Measurements from ENCODE around the gene BNC2.

The BNC2 gene

DNA sequence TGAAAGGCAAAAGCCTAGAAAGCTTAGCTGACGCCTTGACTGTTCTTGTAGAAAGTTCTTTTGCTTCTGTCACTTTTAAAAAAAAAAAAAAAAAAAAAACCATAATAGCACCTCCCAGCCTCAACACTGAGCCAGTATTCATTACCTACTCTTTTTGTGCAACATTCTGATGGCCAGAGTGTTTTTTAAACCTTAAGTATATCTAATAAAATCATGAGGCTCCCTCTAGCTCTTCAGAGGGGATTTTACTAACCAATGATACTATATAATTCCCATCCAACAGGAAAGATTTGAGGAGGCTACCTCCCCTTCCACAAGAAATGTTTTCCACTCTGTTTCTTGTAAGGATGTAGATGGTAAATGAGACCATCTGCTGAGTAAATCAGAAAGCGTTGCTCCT is 3.9 kb downstream of the BNC2 start:
- no peak overlapping the region for H4K91ac ChIP-seq (ENCODE audit: low read depth, low read length, poor library complexity)
- H3K23ac ChIP-seq (ENCODE audit: low read depth, low read length, poor library complexity): no peak overlapping the region
- no peak overlapping the region for H3K9ac ChIP-seq (ENCODE audit: low read depth, low read length, poor library complexity)
- no peak overlapping the region for H3K14ac ChIP-seq (ENCODE audit: low read length)
- H3K79me1 ChIP-seq (ENCODE audit: low read depth, low read length): no peaks in the 10 kb centered on the region
- H3K18ac ChIP-seq (ENCODE audit: low read length): no peak overlapping the region
- no peak overlapping the region for H3K4ac ChIP-seq (ENCODE audit: low read length)
- no peak for DNase-seq (ENCODE audit: low spot score)
- H3K36me3 ChIP-seq (replicated peaks in 1 of 2; ENCODE audit: control insufficient read depth in 2 of 2, insufficient read depth in 2 of 2, low read length in 2 of 2): no peaks in the 10 kb centered on the region
- no CpG with 5 or more reads among the region's 2 CpGs for WGBS, 2 donors (ENCODE audit: extremely low coverage in 2 of 2, insufficient read length in 2 of 2, insufficient replicate concordance in 1 of 2)
- no peak overlapping the region for H2BK15ac ChIP-seq (ENCODE audit: low read length)
- no peak overlapping the region for H2AK5ac ChIP-seq (ENCODE audit: low read depth, low read length)
- H2BK5ac ChIP-seq (ENCODE audit: low read length): no peak overlapping the region
- no peak overlapping the region for H2AFZ ChIP-seq (ENCODE audit: low read length)
- H2BK120ac ChIP-seq (ENCODE audit: low read depth, low read length): no peak overlapping the region
- peaks cover 2 to 18% of the 10 kb centered on the region in 2 donors for H3K4me1 ChIP-seq (ENCODE audit: control insufficient read depth in 2 of 2, insufficient read depth in 1 of 2, low read depth in 1 of 2, low read length in 2 of 2)
- H3K4me2 ChIP-seq (ENCODE audit: insufficient read depth, low read length, poor library complexity, severe bottlenecking): no peak overlapping the region
- H3K27ac ChIP-seq (replicated peaks; ENCODE audit: low read length): no peak overlapping the region
- no peak overlapping the region for H3K4me3 ChIP-seq (ENCODE audit: low read length in 2 of 2)
- peaks cover 0 to 74% (median 17%) of the 10 kb centered on the region in 3 experiments for H3K27me3 ChIP-seq (ENCODE audit: control insufficient read depth in 3 of 3, insufficient read depth in 3 of 3, low read depth in 1 of 3, low read length in 3 of 3)
- no peak overlapping the region for H2BK12ac ChIP-seq (ENCODE audit: low read length)
- no peaks in the 10 kb centered on the region for H3K9me3 ChIP-seq (replicated peaks in 1 of 2; ENCODE audit: control insufficient read depth in 2 of 2, insufficient read depth in 1 of 2, low read depth in 1 of 2, low read length in 2 of 2)
- H4K8ac ChIP-seq (ENCODE audit: low read depth, low read length): no peak overlapping the region

DNA sequence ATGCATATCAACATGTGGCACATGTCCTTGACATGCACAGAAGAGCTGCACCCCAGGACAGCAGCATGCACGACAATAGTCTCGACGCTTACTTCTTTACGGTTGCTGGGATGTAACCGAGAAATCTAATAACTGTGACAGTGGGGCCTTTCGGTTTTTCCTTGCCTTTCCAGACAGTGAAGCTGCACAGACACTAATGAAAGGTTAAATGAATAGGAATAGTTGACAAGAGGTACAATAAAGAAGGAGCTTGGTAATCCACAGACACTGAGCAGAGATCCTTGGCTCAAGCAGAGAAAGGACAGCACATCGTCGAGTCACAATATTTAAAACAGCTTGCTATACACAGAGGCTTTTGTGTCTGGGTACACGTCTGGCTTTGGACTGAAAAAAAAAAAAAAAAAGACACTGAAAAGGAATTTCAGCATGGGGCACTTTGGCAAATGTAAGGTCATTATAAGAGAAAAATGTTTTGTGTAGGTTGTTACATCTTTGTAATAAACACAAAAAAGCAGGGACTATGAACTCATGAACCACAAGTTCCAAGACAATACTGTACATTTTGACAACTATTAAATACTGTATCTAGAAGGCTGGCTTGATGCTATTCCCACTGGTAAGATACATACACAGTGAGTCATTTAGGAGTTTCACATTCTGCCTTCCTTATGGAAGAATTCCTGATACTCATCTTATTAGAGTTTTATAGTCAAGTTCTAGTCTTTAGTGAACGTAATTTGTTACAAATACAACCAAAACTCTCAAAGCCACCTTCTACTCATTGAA is 5.6 kb downstream of the BNC2 start:
- H2BK5ac ChIP-seq (ENCODE audit: low read length): no peak overlapping the region
- peak overlapping the region; percentile 70 for H2AFZ ChIP-seq (ENCODE audit: low read length)
- no peak overlapping the region for H2BK15ac ChIP-seq (ENCODE audit: low read length)
- H2AK5ac ChIP-seq (ENCODE audit: low read depth, low read length): no peak overlapping the region
- no peak overlapping the region for H3K23ac ChIP-seq (ENCODE audit: low read depth, low read length, poor library complexity)
- no peaks in the 10 kb centered on the region for H3K79me1 ChIP-seq (ENCODE audit: low read depth, low read length)
- H3K9ac ChIP-seq (ENCODE audit: low read depth, low read length, poor library complexity): no peak overlapping the region
- H3K4ac ChIP-seq (ENCODE audit: low read length): no peak overlapping the region
- H2BK120ac ChIP-seq (ENCODE audit: low read depth, low read length): no peak overlapping the region
- no CpG with 5 or more reads among the region's 10 CpGs for WGBS, 2 donors (ENCODE audit: extremely low coverage in 2 of 2, insufficient read length in 2 of 2, insufficient replicate concordance in 1 of 2)
- no peak overlapping the region for H2BK12ac ChIP-seq (ENCODE audit: low read length)
- H3K18ac ChIP-seq (ENCODE audit: low read length): no peak overlapping the region
- no peak overlapping the region for H4K8ac ChIP-seq (ENCODE audit: low read depth, low read length)
- H3K27me3 ChIP-seq (ENCODE audit: control insufficient read depth in 3 of 3, insufficient read depth in 3 of 3, low read depth in 1 of 3, low read length in 3 of 3): peaks cover 0 to 63% (median 17%) of the 10 kb centered on the region in 3 experiments
- no peaks in the 10 kb centered on the region for H3K36me3 ChIP-seq (replicated peaks in 1 of 2; ENCODE audit: control insufficient read depth in 2 of 2, insufficient read depth in 2 of 2, low read length in 2 of 2)
- no peak overlapping the region for H4K91ac ChIP-seq (ENCODE audit: low read depth, low read length, poor library complexity)
- H3K9me3 ChIP-seq (replicated peaks in 1 of 2; ENCODE audit: control insufficient read depth in 2 of 2, insufficient read depth in 1 of 2, low read depth in 1 of 2, low read length in 2 of 2): no peaks in the 10 kb centered on the region
- no peak overlapping the region for H3K4me2 ChIP-seq (ENCODE audit: insufficient read depth, low read length, poor library complexity, severe bottlenecking)
- no peak overlapping the region for H3K4me3 ChIP-seq (ENCODE audit: low read length in 2 of 2)
- H3K27ac ChIP-seq (replicated peaks; ENCODE audit: low read length): no peak overlapping the region
- H3K4me1 ChIP-seq (ENCODE audit: control insufficient read depth in 2 of 2, insufficient read depth in 1 of 2, low read depth in 1 of 2, low read length in 2 of 2): peaks cover 2 to 15% of the 10 kb centered on the region in 2 donors
- H3K14ac ChIP-seq (ENCODE audit: low read length): no peak overlapping the region
- no peak for DNase-seq (ENCODE audit: low spot score)

GRCh38 chr9:16848179-16848578 is 22.3 kb downstream of the BNC2 start:
- Histone ChIP-seq H4K8ac (ENCODE audit: low read depth, low read length) (no peak overlapping the region), H3K4me2 (ENCODE audit: insufficient read depth, low read length, poor library complexity, severe bottlenecking) (no peak overlapping the region), H2BK15ac (ENCODE audit: low read length) (no peak overlapping the region), H2AK5ac (ENCODE audit: low read depth, low read length) (no peak overlapping the region), H3K36me3 (replicated peaks in 1 of 2; ENCODE audit: control insufficient read depth in 2 of 2, insufficient read depth in 2 of 2, low read length in 2 of 2) (no peaks in the 10 kb centered on the region), H3K14ac (ENCODE audit: low read length) (no peak overlapping the region), H3K4me3 (ENCODE audit: low read length in 2 of 2) (no peak overlapping the region), H4K91ac (ENCODE audit: low read depth, low read length, poor library complexity) (no peak overlapping the region), H3K23ac (ENCODE audit: low read depth, low read length, poor library complexity) (no peak overlapping the region), H3K27ac (replicated peaks; ENCODE audit: low read length) (no peak overlapping the region), H3K27me3 (ENCODE audit: control insufficient read depth in 3 of 3, insufficient read depth in 3 of 3, low read depth in 1 of 3, low read length in 3 of 3) (no peaks in the 10 kb centered on the region), H3K79me1 (ENCODE audit: low read depth, low read length) (peaks cover 1% of the 10 kb centered on the region), H3K18ac (ENCODE audit: low read length) (no peak overlapping the region), H2BK12ac (ENCODE audit: low read length) (no peak overlapping the region), H2BK5ac (ENCODE audit: low read length) (no peak overlapping the region), H2AFZ (ENCODE audit: low read length) (no peak overlapping the region), H2BK120ac (ENCODE audit: low read depth, low read length) (no peak overlapping the region), H3K9me3 (replicated peaks in 1 of 2; ENCODE audit: control insufficient read depth in 2 of 2, insufficient read depth in 1 of 2, low read depth in 1 of 2, low read length in 2 of 2) (no peaks in the 10 kb centered on the region), H3K9ac (ENCODE audit: low read depth, low read length, poor library complexity) (no peak overlapping the region), H3K4me1 (ENCODE audit: control insufficient read depth in 2 of 2, insufficient read depth in 1 of 2, low read depth in 1 of 2, low read length in 2 of 2) (peaks cover 0 to 6% of the 10 kb centered on the region in 2 donors), H3K4ac (ENCODE audit: low read length) (no peak overlapping the region)
- no CpG with 5 or more reads among the region's 3 CpGs for WGBS, 2 donors (ENCODE audit: extremely low coverage in 2 of 2, insufficient read length in 2 of 2, insufficient replicate concordance in 1 of 2)
- DNase-seq (ENCODE audit: low spot score): no peak

DNA sequence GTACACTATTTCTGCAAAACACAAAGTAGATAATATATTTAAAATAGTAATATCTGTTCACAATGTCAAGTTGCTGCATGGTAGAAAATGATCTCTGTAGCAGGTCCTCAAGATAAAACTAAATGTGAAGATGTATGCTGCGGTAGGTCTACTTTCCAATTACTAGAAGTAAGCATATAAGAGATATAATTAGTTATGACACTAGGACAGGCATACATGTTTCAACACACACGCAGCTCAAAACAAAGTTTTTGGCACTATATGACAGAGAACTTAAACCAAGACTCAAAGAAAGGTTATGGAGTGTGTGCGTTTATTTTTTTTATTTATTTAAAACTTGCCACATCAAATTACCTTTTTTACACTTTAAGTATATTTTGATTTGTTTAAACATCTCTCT is 23.5 kb downstream of the BNC2 start:
- Histone ChIP-seq H3K18ac (ENCODE audit: low read length) (no peak overlapping the region), H2BK15ac (ENCODE audit: low read length) (no peak overlapping the region), H3K79me1 (ENCODE audit: low read depth, low read length) (peaks cover 1% of the 10 kb centered on the region), H2AK5ac (ENCODE audit: low read depth, low read length) (no peak overlapping the region), H3K23ac (ENCODE audit: low read depth, low read length, poor library complexity) (no peak overlapping the region), H3K9me3 (replicated peaks in 1 of 2; ENCODE audit: control insufficient read depth in 2 of 2, insufficient read depth in 1 of 2, low read depth in 1 of 2, low read length in 2 of 2) (no peaks in the 10 kb centered on the region), H3K4me1 (ENCODE audit: control insufficient read depth in 2 of 2, insufficient read depth in 1 of 2, low read depth in 1 of 2, low read length in 2 of 2) (peaks cover 0 to 3% of the 10 kb centered on the region in 2 donors), H2AFZ (ENCODE audit: low read length) (no peak overlapping the region), H2BK5ac (ENCODE audit: low read length) (no peak overlapping the region), H3K4me2 (ENCODE audit: insufficient read depth, low read length, poor library complexity, severe bottlenecking) (no peak overlapping the region), H3K9ac (ENCODE audit: low read depth, low read length, poor library complexity) (no peak overlapping the region), H3K4me3 (ENCODE audit: low read length in 2 of 2) (no peak overlapping the region), H2BK12ac (ENCODE audit: low read length) (no peak overlapping the region), H3K27ac (replicated peaks; ENCODE audit: low read length) (no peak overlapping the region), H3K4ac (ENCODE audit: low read length) (no peak overlapping the region), H2BK120ac (ENCODE audit: low read depth, low read length) (no peak overlapping the region), H4K8ac (ENCODE audit: low read depth, low read length) (no peak overlapping the region), H3K36me3 (replicated peaks in 1 of 2; ENCODE audit: control insufficient read depth in 2 of 2, insufficient read depth in 2 of 2, low read length in 2 of 2) (no peaks in the 10 kb centered on the region), H3K27me3 (ENCODE audit: control insufficient read depth in 3 of 3, insufficient read depth in 3 of 3, low read depth in 1 of 3, low read length in 3 of 3) (no peaks in the 10 kb centered on the region), H3K14ac (ENCODE audit: low read length) (no peak overlapping the region), H4K91ac (ENCODE audit: low read depth, low read length, poor library complexity) (no peak overlapping the region)
- WGBS, 2 donors (ENCODE audit: extremely low coverage in 2 of 2, insufficient read length in 2 of 2, insufficient replicate concordance in 1 of 2): no CpG with 5 or more reads among the region's 3 CpGs
- no peak for DNase-seq (ENCODE audit: low spot score)
